GM12892 (cell line): ENCODE data around the gene DNAAF5.

Experiments
- POLR2A ChIP-seq: IDR thresholded peaks from 2 replicates; pipeline ENCODE4 v1.6.1; 2011; ENCODE audit warnings: low read depth, low read length, control low read depth
- POLR2AphosphoS5 ChIP-seq: IDR thresholded peaks from 2 replicates; pipeline ENCODE4 v1.6.1; 2011; ENCODE audit warnings: low read depth, low read length, control low read depth

GRCh38 chr7:685540-685939 lies 41.0 kb upstream of the DNAAF5 start:
- no peak for TF ChIP-seq POLR2A
- TF ChIP-seq POLR2AphosphoS5: no peak
